ENCODE measurements around the gene ESCO1. TPM values are rescaled to one million over a fixed set of nuclear protein-coding genes. Genes with fewer than 3 reads are reported as not detected.
A peak's percentile ranks its signal among the peaks of the same experiment; 100 is the strongest.

Gene ESCO1
- total RNA-seq, 6 experiments from 2014 or later: 4.9 to 10.3 (median 6.5) TPM

DNA sequence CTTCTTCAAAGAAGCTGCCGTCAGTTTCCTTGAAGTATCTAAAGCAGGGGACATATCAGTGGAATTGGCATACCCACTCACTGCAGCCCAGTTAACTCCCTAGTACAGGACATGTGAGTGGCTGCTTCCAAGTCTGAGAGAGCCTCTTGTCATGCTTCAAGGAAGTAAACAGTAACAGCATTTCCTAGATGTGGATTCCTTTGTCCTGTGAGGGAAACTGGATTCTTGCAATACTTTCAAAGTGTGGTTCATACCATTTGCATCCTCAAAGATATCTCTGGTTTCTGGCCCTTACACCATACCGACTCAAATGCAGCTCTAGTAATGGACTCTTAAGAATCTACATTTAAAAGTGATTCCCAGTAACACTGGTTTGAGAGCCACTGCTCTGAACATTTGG lies 87.2 kb downstream of the ESCO1 start:
- TF ChIP-seq POLR2A (IDR thresholded peaks at IDR 0.05): no peak
- TF ChIP-seq, protein P1, sequence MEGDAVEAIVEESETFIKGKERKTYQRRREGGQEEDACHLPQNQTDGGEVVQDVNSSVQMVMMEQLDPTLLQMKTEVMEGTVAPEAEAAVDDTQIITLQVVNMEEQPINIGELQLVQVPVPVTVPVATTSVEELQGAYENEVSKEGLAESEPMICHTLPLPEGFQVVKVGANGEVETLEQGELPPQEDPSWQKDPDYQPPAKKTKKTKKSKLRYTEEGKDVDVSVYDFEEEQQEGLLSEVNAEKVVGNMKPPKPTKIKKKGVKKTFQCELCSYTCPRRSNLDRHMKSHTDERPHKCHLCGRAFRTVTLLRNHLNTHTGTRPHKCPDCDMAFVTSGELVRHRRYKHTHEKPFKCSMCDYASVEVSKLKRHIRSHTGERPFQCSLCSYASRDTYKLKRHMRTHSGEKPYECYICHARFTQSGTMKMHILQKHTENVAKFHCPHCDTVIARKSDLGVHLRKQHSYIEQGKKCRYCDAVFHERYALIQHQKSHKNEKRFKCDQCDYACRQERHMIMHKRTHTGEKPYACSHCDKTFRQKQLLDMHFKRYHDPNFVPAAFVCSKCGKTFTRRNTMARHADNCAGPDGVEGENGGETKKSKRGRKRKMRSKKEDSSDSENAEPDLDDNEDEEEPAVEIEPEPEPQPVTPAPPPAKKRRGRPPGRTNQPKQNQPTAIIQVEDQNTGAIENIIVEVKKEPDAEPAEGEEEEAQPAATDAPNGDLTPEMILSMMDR (IDR thresholded peaks at IDR 0.05): no peak
- DNase-seq (no peak), ATAC-seq (no peak)
- no peaks in the 10 kb centered on the region for H3K4me1 ChIP-seq
- 94% methylated on average over 2 of the region's 2 CpGs for WGBS (ENCODE audit: insufficient coverage, low coverage, low lambda C conversion rate, missing lambda C conversion rate)
- H3K27ac ChIP-seq: no peak overlapping the region
- intact Hi-C loops (cut with DNase I): no loop called here
- H3K27me3 ChIP-seq: no peaks in the 10 kb centered on the region
- no peak overlapping the region for H3K4me3 ChIP-seq
- H3K9me3 ChIP-seq: no peaks in the 10 kb centered on the region
- H3K36me3 ChIP-seq: peaks cover 0 to 2% (median under 1%) of the 10 kb centered on the region in 4 donors

DNA sequence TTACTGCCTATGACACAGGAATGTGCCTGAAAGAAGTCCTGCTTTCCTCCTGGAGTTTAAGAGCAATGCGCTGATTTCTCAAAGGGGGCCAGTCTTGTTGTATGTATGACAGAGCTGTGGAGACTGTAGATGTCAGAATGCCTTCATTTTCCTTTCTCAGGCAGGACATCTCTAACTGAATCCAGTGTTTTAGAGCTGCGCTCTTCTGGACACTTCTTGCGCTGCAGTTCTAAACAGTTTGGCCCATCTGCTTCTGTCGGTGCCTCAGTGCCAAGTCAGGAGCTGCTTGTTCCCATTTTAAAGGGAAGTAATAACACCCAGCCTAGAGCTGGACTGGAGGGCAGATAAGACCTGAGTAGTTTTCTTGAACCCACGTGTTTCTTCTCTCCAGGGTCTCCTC lies 91.4 kb downstream of the ESCO1 start:
- Histone ChIP-seq H3K36me3 (peaks cover 0 to 2% (median 0%) of the 10 kb centered on the region in 4 donors), H3K27me3 (no peaks in the 10 kb centered on the region), H3K27ac (no peak overlapping the region), H3K9me3 (no peaks in the 10 kb centered on the region), H3K4me3 (no peak overlapping the region), H3K4me1 (no peaks in the 10 kb centered on the region)
- intact Hi-C loops (cut with DNase I): no loop called here
- ATAC-seq (peak in 1 of 4 donors; percentile 35), DNase-seq (no peak)
- TF ChIP-seq, protein P1 (IDR thresholded peaks at IDR 0.05): no peak
- TF ChIP-seq POLR2A (IDR thresholded peaks at IDR 0.05): no peak
- WGBS (ENCODE audit: insufficient coverage, low coverage, low lambda C conversion rate, missing lambda C conversion rate): 78% methylated on average over 4 of the region's 5 CpGs

DNA sequence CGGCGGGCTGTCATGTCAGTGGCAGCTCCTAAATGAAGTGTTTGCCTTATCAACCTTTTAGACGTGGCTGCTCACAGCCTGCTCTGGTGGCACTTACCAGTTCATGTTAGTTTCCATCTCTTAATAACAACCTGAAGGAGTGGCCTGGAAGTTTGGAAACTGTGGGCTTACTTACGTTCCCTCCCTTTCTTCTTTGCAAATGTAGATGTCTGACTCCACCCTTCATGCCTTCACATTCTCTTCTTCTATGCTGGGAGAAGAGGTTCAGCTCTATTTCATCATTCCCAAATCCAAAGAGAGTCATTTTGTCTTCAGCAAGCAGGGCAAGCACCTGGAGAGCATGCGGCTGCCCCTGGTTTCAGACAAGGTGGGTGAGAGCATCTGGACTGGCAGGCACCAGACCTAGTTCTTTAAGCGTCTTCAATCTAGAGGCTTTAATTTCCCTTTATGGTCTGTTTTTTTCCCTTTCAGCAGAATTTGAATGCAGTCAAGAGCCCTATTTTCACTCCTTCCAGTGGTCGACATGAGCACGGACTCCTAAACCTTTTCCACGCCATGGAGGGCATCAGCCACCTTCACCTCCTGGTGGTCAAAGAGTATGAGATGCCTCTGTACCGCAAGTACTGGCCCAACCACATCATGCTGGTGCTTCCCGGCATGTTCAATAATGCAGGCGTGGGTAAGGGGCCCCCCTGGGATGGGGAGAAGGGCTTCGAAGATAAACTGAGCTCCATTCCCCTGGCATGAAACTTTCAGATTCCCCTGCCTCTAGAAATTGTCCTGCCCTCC lies 92.4 kb downstream of the ESCO1 start:
- intact Hi-C loops (cut with DNase I): no loop called here
- Histone ChIP-seq H3K4me3 (no peak overlapping the region), H3K36me3 (peaks cover 0 to 2% (median 0%) of the 10 kb centered on the region in 4 donors), H3K9me3 (no peaks in the 10 kb centered on the region), H3K27me3 (no peaks in the 10 kb centered on the region), H3K4me1 (no peaks in the 10 kb centered on the region), H3K27ac (no peak overlapping the region)
- WGBS (ENCODE audit: insufficient coverage, low coverage, low lambda C conversion rate, missing lambda C conversion rate): 92% methylated on average over 10 of the region's 13 CpGs
- ATAC-seq (no peak), DNase-seq (no peak)
- TF ChIP-seq, protein P1 (IDR thresholded peaks at IDR 0.05): no peak
- no peak for TF ChIP-seq POLR2A (IDR thresholded peaks at IDR 0.05)

DNA sequence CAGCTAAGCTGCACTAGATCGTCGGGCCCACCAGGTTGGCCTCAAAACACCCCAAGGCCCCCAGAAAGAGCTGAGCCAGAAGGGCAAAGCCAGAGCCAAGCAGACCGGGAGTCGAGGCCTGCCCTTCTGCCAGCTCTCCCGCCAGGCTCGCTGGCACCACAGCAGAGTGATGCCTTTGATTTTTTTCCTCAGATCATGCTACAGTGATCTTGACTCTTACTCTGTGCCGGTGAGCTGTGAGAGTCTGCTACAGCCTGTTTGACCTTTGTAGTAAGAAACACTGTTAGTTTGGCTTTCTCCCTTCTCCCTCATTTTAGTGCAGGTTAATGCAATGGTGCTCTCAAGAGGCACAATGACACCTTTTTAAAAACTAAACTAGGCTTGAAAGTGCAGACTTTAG lies 97.8 kb downstream of the ESCO1 start:
- intact Hi-C loops (cut with DNase I): no loop called here
- H3K27ac ChIP-seq: no peak overlapping the region
- 84% methylated on average over 5 of the region's 7 CpGs for WGBS (ENCODE audit: insufficient coverage, low coverage, low lambda C conversion rate, missing lambda C conversion rate)
- no peaks in the 10 kb centered on the region for H3K36me3 ChIP-seq
- no peak for TF ChIP-seq POLR2A (IDR thresholded peaks at IDR 0.05)
- TF ChIP-seq, protein P1 (IDR thresholded peaks at IDR 0.05): no peak
- no peaks in the 10 kb centered on the region for H3K4me1 ChIP-seq
- H3K4me3 ChIP-seq: no peak overlapping the region
- DNase-seq (no peak), ATAC-seq (no peak)
- H3K27me3 ChIP-seq: no peaks in the 10 kb centered on the region
- no peaks in the 10 kb centered on the region for H3K9me3 ChIP-seq

Data from right lobe of liver (tissue), 6 donors.